Caco-2 (cell line): Measurements from ENCODE around the gene NDUFB2. TPM values are rescaled to one million over a fixed set of nuclear protein-coding genes. Genes with fewer than 3 reads are reported as not detected.
"Not testable (repeated sequence)": the region's sequence is repeated elsewhere in the genome, so short reads cannot be mapped to it uniquely, and the experiment has no call there.

Experiments
- BruUV-seq: library from RNA; stranded (reverse); fragments of 400-500 nt; replicated peaks from 2 replicates; lab custom pipeline; 2021; lab: Mats Ljungman, UMichigan
- CTCF ChIA-PET: fragments of 300-600 bp; sonication (Branson Sonifier 250); formaldehyde crosslinking; loops from one replicate; lab custom pipeline; 2022; ENCODE audit warnings: antibody characterized with exemption; lab: Charles Lee
- POLR2A ChIA-PET: fragments of 300-600 bp; sonication (Branson Sonifier 250); formaldehyde crosslinking; loops from one replicate; lab custom pipeline; 2022; ENCODE audit warnings: antibody characterized with exemption; lab: Charles Lee
- DNase-seq, 2 experiments: peaks; one replicate each; pipeline versions ENCODE4 v3.0.0 to v3.0.0-alpha.2; 2020 to 2022
- H3K27me3 ChIP-seq: replicated peaks from 2 replicates; pipeline ENCODE4 v1.6.0; 2011; ENCODE audit warnings: low read length; ENCODE audit not compliant: control insufficient read depth, insufficient read depth
- H3K36me3 ChIP-seq: 2 replicates; pipeline ENCODE4 v1.5.1; 2011; ENCODE audit warnings: low read length; ENCODE audit not compliant: control insufficient read depth, insufficient read depth
- H3K4me1 ChIP-seq: fragments of 250-450 bp; sonication (Bioruptor Pico); 2 replicates; pipeline ENCODE4 v1.5.1; 2020; ENCODE audit warnings: mild to moderate bottlenecking
- H3K4me3 ChIP-seq: 2 replicates; pipeline ENCODE4 v1.5.1; 2011; ENCODE audit warnings: low read depth, mild to moderate bottlenecking, control low read depth, low read length
- H3K9me3 ChIP-seq: fragments of 250-450 bp; sonication (Bioruptor Pico); 2 replicates; pipeline ENCODE4 v1.5.1; 2020; ENCODE audit warnings: mild to moderate bottlenecking, moderate library complexity
- H3K27ac Mint-ChIP-seq: one replicate; pipeline ENCODE4 v1.8.0; 2022; ENCODE audit warnings: mixed read lengths; ENCODE audit not compliant: unreplicated experiment
- H3K27me3 Mint-ChIP-seq: one replicate; pipeline ENCODE4 v1.8.0; 2022; ENCODE audit warnings: mixed read lengths; ENCODE audit not compliant: insufficient read depth, unreplicated experiment
- H3K36me3 Mint-ChIP-seq: one replicate; pipeline ENCODE4 v1.8.0; 2022; ENCODE audit warnings: mild to moderate bottlenecking, mixed read lengths; ENCODE audit not compliant: insufficient read depth, unreplicated experiment
- H3K4me1 Mint-ChIP-seq: one replicate; pipeline ENCODE4 v1.8.0; 2022; ENCODE audit warnings: low read depth, mixed read lengths; ENCODE audit not compliant: unreplicated experiment
- H3K4me3 Mint-ChIP-seq: one replicate; pipeline ENCODE4 v1.8.0; 2022; ENCODE audit warnings: mild to moderate bottlenecking, moderate library complexity, mixed read lengths; ENCODE audit not compliant: unreplicated experiment
- H3K9me3 Mint-ChIP-seq: one replicate; pipeline ENCODE4 v1.8.0; 2022; ENCODE audit warnings: mixed read lengths; ENCODE audit not compliant: unreplicated experiment
- CTCF ChIP-seq, 2 experiments: fragments of 200-600 bp in 1 of 2; IDR thresholded peaks; 1 replicate in 1 of 2; 2 replicates in 1 of 2; pipeline versions ENCODE4 v1.5.1 to v1.8.0; 2011 to 2022; ENCODE audit warnings: antibody characterized with exemption in 1 of 2, control low read depth in 1 of 2, inconsistent platforms in 1 of 2, low read depth in 1 of 2, low read length in 1 of 2, mild to moderate bottlenecking in 1 of 2, moderate library complexity in 1 of 2; ENCODE audit not compliant: insufficient read depth in 1 of 2, severe bottlenecking in 1 of 2, unreplicated experiment in 1 of 2
- intact Hi-C: fragments of 100-400 bp; cut with micrococcal nuclease; formaldehyde crosslinking; loops from one replicate; pipeline ENCODE4 v1.10.0; 2022; ENCODE audit not compliant: unreplicated experiment
- total RNA-seq: library from RNA; stranded (reverse); gene quantifications from 2 replicates; pipeline ENCODE4 v1.2.3, GENCODE V29; 2022

NDUFB2 gene
- total RNA-seq, 1 experiment from 2014 or later = 166 TPM

- BruUV-seq = no TSS peak
These were observed 27.2 kb upstream of the NDUFB2 start for GRCh38 chr7:140669352-140669751.

GRCh38 chr7:140669862-140670261 is 26.6 kb upstream of the NDUFB2 start:
- H3K36me3 Mint-ChIP-seq, BruUV-seq, POLR2A ChIA-PET, H3K4me3 Mint-ChIP-seq, intact Hi-C loops, H3K27me3 ChIP-seq, H3K9me3 ChIP-seq, H3K4me1 ChIP-seq, H3K27me3 Mint-ChIP-seq, H3K4me1 Mint-ChIP-seq, H3K9me3 Mint-ChIP-seq, DNase-seq, H3K4me3 ChIP-seq, H3K27ac Mint-ChIP-seq, H3K36me3 ChIP-seq: not testable (repeated sequence)
- CTCF ChIA-PET = interaction anchor here (0.5 kb wide), 1 partner anchor 29 kb away, joined by 4 read pairs; the partner anchor contains the start of gene DENND2A

More at GRCh38 chr7:140669352-140669751, 27.2 kb upstream of the NDUFB2 start:
- H3K27me3 Mint-ChIP-seq = no peaks in the 10 kb centered on the region
- H3K9me3 ChIP-seq = no peaks in the 10 kb centered on the region
- H3K4me1 ChIP-seq = 0 out of 2 replicates have a peak, but pooled peaks cover 3% of the 10 kb centered on the region
- ChIA-PET CTCF (interaction anchor here (0.5 kb wide), 1 partner anchor 29 kb away, joined by 4 read pairs; the partner anchor contains the start of gene DENND2A), POLR2A (no interaction called here)
- no peaks in the 10 kb centered on the region for H3K9me3 Mint-ChIP-seq
- no peak overlapping the region for H3K4me3 ChIP-seq
- peaks cover 6% of the 10 kb centered on the region for H3K36me3 Mint-ChIP-seq
- no peaks in the 10 kb centered on the region for H3K27me3 ChIP-seq
- no peaks in the 10 kb centered on the region for H3K36me3 ChIP-seq
- H3K4me1 Mint-ChIP-seq = no peaks in the 10 kb centered on the region
- TF ChIP-seq CTCF (IDR thresholded peaks at IDR 0.05; ENCODE audit: insufficient read depth in 1 of 2, low read depth in 1 of 2, low read length in 1 of 2, severe bottlenecking in 1 of 2, unreplicated experiment in 1 of 2) = no peak
- intact Hi-C loops = no loop called here
- no peak for DNase-seq
- H3K4me3 Mint-ChIP-seq = no peak overlapping the region
- no peak overlapping the region for H3K27ac Mint-ChIP-seq

GRCh38 chr7:140670343-140670935 is 26.1 kb upstream of the NDUFB2 start:
- Mint-ChIP-seq H3K9me3 (no peaks in the 10 kb centered on the region), H3K4me3 (no peak overlapping the region), H3K36me3 (peaks cover 6% of the 10 kb centered on the region), H3K27ac (no peak overlapping the region), H3K4me1 (peaks cover 6% of the 10 kb centered on the region), H3K27me3 (no peaks in the 10 kb centered on the region)
- BruUV-seq = no TSS peak
- Histone ChIP-seq H3K4me3 (no peak overlapping the region), H3K4me1 (0 out of 2 replicates have a peak, but pooled peaks cover 3% of the 10 kb centered on the region), H3K36me3 (no peaks in the 10 kb centered on the region), H3K27me3 (no peaks in the 10 kb centered on the region), H3K9me3 (no peaks in the 10 kb centered on the region)
- CTCF ChIA-PET = no interaction called here
- no peak for TF ChIP-seq CTCF (IDR thresholded peaks at IDR 0.05; ENCODE audit: insufficient read depth in 1 of 2, low read depth in 1 of 2, low read length in 1 of 2, severe bottlenecking in 1 of 2, unreplicated experiment in 1 of 2)
- POLR2A ChIA-PET = no interaction called here
- intact Hi-C loops = no loop called here
- no peak for DNase-seq
